GM19452 (cell line): Measurements from ENCODE around the gene MFN1.
"Not testable (repeated sequence)": the region's sequence is repeated elsewhere in the genome, so short reads cannot be mapped to it uniquely, and the experiment has no call there.

ENCODE experiments used
- ATAC-seq: cut with Tn5 transposase; IDR thresholded peaks from one replicate; pipeline ENCODE4 v1.9.1; 2021; ENCODE audit not compliant: unreplicated experiment

Gene MFN1

DNA sequence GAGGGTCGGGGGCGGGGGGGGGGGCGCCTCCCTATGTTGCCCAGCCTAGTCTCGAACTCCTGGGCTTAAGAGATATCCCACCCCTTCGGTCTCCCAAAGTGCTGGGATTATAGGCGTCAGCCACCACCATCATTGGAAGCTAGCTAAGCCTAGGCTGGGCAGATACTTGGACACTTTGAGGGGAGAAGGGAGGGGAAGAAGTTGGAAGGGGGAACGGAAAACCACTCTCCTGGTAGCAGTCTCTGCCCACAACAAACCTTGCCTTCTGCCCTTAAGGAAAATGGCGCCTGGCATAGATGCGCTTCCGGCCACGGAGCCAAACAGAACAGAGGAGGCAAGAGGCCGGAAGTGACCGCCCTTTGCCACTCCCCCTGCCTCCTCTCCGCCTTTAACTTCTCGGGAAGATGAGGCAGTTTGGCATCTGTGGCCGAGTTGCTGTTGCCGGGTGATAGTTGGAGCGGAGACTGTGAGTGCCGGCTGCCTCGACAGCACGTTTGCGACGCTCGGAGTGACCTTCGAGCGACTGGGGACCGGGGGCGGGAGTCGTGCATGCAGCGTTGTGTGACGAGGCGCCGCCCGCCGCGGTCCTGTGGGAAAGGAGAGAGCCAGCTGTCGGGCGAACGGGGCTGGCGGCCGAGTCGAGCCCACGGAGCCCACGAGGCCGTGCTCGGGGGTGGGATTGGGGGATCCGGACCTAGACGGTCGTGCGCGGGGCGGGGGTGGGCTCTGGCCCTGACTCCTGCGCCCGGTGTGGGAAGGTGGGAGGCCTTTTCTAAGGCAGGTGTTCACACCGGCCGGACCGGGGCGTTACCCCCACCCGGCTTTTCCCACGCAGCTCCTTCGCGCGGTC lies at the start of gene MFN1:
MFN1 (plus strand) TSS at position 365 of the 850 bp plus-strand sequence. CDS start 1,143 bp downstream, outside the sequence.
- ATAC-seq = peak; percentile 89

DNA sequence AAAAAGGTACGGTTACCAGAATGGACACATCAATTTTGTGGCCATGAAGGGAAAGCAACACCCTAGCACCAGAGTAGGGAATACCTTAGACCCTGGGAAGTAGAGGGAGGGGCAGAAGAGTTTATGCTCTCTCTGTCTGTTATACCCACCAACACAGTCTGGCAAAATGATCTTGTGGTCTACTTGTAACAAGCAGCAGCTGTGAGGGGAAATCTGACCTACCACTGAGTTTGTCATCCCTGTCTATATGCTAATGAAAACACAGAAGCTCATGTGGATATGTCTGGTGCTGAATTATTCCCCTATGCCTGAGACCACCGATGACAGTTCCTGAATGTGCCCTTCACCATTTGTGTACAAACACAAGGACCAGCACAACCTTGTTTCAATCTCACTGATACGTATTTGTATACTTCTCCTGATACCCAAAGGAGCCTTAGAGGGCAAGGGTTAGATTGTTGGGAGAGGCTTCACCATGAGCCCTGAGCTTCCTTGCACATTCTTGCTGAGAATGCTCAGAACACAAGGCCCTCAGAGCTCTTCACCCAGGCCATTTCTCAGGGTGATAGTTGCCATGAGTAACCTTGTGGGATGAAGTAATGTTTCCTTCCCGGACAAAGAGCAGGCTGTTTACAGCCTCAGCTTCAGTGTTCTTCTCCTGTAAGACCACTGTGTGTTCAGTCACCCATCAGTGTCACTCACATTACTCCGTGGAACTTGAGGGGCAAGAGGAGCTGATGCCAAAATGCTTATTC lies 49.4 kb upstream of the MFN1 start:
- ATAC-seq = no peak

DNA sequence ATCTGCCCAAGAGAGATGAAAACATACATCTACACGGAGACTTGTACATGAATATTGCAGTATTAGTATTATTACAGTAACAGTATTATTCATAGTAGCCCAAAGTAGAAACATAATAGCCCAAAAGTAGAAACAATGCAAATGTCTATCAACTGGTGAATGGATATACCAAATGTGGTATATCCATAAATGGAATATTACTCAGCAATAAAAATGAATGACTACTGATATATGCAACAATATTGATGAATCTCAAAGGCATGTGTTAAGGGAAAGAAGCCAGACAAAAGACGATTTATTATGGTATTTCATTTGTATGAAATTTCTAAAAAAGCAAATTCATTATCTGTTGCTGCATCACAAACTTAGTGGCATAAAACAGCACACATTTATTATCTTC lies 48.2 kb upstream of the MFN1 start:
- ATAC-seq = no peak

DNA sequence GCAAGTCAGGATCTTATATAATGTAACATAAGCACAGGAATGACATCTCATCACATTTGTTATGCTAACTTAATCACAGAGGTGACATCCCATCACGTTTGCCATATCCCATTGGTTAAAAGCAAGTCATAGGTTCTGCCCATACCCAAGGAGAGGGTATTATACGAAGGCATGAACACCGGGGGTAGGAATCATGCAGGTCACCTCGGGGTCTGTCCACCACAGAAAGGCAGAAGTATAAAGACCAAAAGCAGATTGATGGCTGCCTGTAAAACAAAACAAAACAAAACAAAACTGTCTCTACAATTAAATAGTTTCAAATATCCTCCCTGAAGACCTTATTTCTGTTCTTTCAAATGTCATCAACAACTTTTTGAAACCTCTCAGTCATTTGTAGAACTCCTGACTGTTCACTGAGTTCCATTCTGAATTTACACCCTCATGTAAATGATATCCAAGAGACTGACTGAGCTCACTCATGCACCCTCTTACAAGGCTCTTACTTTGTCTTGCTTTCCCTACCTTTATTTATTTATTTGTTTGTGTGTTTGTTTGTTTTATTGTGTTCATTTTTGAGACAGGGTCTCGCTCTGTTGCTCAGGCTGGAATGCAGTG lies 47.4 kb upstream of the MFN1 start:
- ATAC-seq = no peak

DNA sequence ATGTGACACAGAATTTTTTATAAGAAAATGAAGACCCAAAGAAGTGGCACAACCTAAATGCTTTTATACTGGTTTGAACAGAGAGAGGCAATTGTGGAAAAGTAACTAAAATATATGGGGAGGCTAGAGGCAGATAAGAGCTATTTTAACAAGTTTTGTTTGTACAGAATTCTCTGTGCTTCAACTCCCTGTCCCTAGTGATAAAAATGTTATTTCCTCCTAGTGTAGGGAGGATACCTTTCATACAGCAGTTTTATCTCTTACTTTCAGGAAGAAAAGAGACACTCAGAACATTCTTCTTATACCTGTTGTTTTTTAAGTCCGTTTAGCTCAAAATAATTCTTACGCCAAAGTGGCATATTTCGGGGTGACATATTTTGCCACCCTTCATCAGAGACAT lies 45.9 kb upstream of the MFN1 start:
- no peak for ATAC-seq

DNA sequence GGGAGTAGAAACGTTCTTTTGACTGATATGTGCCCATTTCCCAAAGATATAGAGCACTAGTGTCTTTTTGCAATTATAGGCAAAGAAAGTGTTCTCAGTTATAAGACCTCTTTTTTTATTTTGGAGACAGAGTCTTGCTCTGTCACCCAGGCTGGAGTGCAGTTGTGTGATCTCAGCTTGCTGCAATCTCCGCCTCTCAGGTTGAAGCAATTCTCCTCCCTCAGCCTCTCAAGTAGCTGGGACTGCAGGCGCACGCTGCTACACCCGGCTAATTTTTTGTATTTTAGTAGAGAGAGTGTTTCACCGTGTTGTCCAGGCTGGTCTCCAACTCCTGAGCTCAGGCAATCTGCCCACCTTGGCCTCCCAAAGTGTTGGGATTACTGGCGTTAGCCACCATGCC lies 45.4 kb upstream of the MFN1 start:
- ATAC-seq = no peak

DNA sequence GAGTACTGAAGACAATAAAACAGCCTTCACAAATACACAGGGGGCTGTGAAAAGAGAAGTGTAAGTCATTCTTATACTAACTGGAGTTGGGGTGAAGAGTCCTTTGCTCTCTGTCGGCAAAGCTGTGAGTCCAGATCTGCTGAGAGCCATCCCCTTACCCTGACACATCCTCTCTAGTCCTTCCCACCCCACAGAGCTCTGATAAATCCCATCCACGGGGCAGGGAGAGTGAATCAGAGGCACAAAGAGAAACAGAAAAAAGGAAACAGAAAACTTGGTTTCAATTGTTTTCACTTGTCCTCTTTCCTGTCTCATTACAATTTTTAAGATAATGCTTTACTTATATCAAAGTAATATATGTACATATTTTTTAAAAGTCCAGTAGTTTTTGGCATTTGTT lies 42.9 kb upstream of the MFN1 start:
- no peak for ATAC-seq

DNA sequence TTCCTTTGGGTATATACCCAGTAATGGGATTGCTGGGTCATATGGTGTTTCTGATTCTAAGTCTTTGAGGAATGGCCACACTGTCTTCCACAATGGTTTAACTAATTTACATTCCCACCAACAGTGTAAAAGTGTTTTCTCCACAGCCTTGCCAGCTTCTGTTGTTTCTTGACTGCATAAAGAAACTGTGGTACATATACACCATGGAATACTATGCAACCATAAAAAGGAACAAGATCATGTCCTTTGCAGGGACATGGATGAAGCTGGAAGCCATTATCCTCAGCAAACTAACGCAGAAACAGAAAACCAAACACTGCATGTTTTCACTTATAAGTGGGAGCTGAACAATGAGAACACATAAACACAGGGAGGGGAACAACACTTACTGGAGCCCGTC lies 40.1 kb upstream of the MFN1 start:
- ATAC-seq = not testable (repeated sequence)

DNA sequence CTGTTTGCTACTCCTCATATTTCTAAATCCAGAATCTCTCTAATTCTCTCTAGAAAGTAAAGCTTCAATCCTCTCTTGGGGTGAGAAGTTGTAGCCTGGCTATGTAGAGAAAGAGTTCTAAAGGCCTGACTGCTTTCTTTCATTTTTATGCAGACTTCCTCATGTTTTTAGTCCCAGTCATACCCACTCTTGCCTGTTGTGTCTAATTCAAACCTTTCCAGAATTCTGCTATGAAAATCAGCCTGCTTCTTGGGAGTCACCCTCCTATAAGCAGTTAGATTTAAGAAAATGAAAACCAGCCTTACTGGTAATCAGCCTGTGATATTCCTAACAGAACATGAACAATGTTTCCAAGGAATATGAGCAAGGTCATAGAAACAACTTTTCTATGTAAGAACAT lies 39.5 kb upstream of the MFN1 start:
- ATAC-seq = no peak

DNA sequence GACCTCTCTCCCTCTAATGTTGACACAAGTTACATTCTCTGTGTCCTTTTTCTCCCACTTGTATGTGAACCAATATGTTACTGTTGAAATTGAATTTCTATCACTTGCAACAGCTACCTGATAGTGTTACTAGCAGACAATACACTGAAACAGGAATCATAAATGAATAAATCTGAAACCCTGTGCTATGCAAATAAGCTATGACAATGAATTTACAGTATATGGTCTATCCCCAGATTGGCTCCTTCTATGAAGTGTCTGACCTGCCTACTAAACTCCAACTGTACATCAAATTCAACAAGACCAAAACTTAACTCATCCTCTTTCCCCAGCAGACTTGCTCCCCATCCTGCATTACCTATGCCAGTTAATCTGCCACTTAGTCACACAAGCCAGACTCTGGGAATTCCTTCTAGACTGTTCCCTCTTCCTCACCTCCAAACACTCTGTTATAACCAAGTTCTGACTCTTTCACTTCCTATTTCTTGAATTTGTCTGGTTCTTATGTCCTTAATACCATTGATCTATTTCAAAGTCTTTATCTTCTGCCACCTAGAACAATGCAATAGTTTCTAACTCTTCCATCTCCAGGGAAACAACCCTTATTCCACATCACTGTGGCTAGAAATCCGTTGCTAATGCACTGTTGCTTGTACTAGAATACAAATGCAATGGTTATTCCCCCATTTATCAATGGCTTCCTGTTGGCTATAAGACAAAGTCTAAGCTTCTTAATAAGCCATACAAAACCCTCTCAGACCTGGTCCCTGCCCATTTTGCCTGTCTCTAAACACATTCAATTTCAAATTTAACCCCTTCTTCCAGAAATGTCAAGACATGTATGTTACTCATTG lies 38.1 kb upstream of the MFN1 start:
- ATAC-seq = peak; percentile 94

DNA sequence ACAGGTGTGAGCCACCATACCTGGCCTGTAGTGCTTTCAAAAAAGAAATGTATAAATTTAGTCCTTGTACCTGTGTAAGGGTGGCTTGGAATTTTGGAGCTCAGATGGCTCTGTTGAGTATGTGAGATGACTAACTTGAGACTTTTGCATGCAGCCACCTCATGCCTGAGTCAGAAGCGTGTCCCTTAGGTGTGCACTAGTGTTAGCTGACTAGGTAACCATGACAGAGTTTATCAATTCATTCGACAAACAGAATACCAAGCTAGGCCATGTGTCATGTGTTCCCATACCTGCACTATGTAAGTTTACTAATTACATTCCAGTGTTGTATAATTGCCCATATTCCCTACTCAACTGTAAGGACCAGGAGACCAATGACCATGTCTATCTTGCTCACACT lies 28.6 kb upstream of the MFN1 start:
- no peak for ATAC-seq

DNA sequence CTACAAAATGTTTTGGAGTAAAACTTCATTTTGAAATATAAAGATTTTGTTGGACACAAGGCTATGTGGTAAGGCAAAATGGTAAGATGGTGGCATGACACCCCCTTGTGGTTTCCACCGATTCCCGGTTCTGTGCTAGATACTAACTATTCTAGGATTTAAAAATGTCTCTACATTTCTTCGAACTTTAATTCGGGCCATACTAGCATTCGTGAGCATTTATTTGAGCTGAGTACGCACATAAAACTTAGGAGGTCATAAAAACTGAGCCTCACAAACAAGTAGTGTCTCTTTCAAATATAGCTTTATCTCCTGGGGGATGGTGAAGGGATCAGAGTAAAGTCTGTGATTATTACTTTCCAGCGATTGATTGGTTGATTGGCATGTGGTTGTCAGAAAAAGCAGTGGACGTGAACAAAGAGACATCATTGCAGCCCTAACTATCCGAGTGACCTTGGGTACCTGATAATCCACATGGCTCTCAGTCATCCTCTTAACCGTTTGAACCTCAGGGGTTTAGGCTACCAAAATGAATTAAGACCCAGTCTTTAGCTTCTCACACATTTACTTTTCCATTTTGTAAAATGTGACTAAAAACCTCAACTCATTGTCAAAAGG lies 25.7 kb upstream of the MFN1 start:
- no peak for ATAC-seq

DNA sequence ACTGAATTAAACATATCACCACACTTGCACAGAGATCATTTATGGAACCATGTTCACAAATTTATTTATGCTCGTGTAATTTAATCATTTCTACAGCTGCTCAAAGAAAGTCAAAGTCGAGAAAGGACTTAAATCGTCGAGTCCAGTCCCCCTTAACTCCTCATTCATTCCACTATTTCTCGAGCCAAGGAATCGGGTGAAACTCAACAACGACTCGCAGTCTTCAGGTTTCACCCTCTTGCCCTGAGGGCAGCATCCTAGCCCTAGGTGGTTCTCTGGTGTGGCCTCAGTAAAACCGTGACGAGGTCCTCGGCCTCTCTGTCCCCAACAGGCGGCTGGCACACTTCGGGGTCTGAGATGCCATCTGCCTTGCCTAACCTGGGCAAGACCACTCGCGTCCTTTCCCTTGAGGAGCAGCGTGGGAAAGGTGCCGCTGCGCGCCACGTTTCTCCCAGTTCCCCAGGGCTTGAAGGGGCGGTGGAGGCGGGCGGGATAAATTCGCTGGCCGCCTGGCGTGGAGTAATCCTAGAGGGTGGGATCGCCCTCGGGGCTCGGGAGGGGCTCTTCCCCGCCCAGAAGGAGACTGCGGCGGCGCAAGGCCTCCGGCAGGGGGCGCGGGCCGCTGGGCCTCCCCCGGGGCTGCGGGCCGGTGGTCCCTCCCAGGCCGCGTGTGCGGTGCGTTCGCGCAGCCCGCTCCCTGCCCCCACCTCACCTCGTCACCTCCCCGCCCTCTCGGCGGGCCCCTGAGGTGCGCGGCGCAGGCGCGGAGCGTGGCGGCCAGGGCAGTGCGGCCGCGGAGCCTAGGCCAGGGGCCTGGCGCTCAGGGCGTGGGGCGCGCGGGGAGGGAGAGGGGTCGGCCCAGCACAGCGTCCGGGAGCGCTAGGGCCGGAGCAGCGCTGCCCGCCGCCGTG lies 25.0 kb upstream of the MFN1 start, which contains the start of gene ZNF639:
ZNF639 (plus strand) TSS at position 746 of the 911 bp plus-strand sequence. CDS start 5,263 bp downstream, outside the sequence.
- ATAC-seq = peak; percentile 76

DNA sequence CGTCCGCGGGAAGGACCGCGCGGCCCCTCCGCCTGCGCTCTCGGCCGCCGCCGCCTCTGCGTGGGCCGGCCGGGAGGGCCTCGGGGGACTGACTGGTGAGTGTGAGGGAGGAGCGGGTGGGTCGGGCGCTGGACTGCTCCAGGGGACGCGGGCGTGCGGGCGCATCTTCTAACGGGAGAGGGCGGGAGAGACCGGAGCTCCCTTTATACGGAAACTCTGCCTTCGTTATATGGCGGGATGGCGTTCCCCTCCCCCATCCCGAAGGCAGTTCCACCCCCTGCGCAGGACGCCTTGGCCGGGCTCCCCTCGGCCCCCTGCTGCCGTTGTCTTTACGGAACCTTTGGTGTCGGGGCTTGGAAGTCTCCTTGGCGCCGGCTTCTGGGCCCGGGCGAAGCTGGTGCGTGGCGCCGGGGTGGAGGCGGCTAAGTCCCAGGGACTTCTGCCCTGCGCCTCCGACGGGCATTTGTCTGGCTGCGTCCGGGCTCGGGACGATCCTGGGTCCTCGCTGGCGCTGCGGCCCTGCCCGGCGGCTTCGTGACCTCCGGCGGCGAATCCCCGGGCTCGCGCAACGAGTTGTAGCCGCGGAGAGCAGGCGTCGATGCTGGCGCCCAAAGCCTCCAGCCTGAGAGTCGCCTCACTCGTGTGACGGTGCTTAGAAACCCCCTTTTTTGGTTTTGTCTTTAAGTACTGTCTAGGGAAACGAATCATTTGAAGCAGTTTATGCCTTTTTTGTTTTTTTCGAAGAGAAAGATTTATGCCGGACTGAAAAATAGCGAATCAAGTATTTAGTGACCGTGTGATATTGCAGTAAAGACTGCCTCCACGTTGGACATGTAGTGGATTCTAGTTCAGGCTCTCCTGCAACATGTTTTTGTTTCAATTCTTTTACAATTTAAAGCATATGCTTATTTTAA lies 24.1 kb upstream of the MFN1 start:
- peak; percentile 34 for ATAC-seq

DNA sequence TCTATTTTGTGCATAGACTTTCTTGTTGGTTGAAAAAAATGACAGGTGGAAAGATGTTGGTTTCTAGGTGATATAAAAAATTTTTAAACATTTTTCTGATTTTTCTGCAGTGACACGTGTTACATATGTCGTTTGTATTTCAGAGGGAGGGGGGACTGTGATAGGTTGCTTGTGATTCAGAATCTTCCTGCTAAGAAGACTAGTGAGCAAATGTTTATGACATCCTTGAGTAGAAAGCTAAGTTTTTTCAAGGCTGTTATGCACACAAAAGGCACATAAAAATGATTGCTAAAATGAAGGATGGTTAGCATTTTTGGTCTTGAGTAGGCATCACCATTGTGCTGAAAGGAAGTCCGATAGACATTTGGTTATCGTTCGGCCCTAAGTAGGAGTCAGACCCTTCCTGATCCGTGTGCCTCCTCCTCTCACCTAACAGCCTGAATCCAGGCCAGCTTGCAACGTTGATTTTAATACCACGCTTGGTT lies 23.2 kb upstream of the MFN1 start:
- ATAC-seq = peak; percentile 14

DNA sequence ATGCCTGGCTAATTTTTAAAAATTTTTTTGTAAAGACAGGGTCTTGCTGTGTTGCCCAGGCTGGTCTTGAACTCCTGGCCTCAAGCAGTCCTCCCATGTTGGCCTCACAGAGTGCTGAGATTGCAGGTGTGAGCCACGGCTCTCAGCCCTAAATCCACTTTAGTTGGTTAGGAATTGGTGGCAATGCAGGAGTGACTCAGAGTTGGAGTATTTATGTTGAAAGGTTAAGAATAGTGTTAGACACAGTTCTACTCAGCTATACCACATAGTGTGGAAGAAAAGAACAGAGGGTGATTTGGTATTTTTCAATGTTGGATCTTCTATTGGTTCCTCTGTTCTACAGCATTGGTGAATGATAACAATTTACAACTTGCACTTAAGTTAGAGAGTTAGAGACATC lies 17.1 kb upstream of the MFN1 start:
- no peak for ATAC-seq

DNA sequence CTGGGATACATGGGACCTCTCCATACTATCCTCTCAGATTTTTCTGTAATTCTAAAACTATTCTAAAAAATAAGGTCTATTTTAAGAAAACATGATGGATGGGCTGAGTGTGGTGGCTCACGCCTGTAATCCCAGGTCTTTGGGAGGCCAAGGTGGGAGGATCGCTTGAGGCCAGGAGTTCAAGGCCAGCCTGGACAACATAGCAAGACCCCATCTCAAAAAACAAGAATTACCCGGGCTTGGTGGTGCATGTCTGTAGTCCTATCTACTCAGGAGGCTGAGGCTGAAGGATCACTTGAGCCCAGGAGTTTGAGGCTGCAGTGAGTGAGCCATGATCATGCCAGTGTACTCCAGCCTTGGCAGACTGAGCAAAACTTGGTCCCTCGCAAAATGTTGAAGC lies 15.3 kb upstream of the MFN1 start:
- no peak for ATAC-seq

DNA sequence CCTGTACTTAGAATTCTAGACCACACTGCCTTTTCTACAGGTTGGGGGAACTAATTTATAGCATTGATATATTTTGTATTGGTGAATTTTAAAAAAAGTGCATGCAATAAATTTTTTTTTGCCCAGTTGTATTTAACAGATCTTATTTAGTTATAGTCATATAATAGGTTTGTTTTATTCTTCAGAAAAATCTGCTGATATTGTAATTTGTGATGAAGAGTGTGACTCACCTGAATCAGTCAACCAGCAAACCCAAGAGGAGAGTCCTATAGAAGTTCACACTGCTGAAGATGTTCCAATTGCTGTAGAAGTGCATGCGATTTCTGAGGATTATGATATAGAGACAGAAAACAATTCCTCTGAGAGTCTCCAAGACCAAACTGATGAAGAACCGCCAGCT lies 14.4 kb upstream of the MFN1 start:
- no peak for ATAC-seq
